Measurements from ENCODE around the gene CFAP77.

The CFAP77 gene

DNA sequence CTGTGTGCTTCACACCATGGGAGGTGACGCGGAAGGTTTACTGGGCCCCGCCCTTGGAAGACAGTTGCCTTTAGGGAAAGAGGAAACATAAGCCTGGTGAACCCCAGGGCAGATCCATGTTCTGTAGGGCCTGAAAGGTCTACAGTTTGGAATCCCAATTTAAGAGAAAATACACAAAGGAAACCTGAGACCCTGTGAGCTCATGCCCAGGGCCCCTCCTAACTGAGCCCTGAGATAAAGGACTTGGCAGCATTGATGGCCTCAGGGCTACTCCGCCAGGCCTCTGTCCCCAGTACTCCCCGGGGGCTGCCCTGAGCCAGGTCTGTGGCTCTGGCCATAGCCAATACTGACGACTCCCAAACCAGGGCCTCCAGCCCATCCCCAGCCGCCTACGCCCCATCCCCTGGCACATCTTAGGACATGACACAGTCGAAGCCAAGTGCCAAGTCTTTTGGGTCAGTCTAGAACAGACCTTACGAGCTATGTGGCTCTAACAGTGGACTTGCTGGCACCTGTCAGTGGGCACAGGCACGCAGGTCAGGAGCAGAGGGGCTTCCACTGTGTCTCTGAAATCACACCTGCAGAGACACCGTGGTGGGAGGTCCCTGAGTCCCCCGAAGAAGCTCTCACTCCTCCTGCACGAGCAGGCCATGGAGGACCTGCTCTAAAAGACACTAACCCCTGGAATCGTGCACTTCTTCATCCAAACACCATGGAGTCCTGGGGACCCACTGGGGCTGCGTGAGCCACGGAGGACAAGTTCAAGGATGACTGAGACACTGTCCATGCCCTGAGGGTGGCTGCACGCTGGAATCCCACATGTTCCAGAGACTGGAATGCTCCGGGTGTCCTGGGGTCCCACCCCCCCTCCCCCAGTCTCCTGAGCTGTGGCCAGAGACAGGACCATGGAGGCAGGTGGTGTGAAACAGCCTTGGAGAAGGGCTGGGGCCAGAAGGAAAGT, 132.1 kb downstream of the CFAP77 start:
- Histone ChIP-seq H3K9me3 (ENCODE audit: control extremely low read depth in 1 of 5, control insufficient read depth in 4 of 5, insufficient read depth in 2 of 5, low read depth in 1 of 5, low read length in 4 of 5) (no peaks in the 10 kb centered on the region), H3K27ac (ENCODE audit: insufficient read depth in 1 of 2, low read depth in 1 of 2, low read length in 2 of 2, poor library complexity in 1 of 2, severe bottlenecking in 2 of 2) (no peak overlapping the region), H3K4me3 (ENCODE audit: control insufficient read depth in 1 of 7, extremely low read depth in 1 of 7, insufficient read depth in 4 of 7, low read depth in 2 of 7, low read length in 6 of 7) (no peak overlapping the region), H3K36me3 (ENCODE audit: control insufficient read depth in 4 of 4, insufficient read depth in 4 of 4, low read length in 3 of 4) (no peaks in the 10 kb centered on the region), H3K4me1 (ENCODE audit: control extremely low read depth in 1 of 4, control insufficient read depth in 4 of 4, insufficient read depth in 4 of 4, low read length in 3 of 4) (peaks cover 0 to 10% (median 7%) of the 10 kb centered on the region in 4 experiments), H3K27me3 (replicated peaks in 2 of 5; ENCODE audit: control insufficient read depth in 4 of 5, insufficient read depth in 5 of 5, low read length in 4 of 5) (peaks cover 0 to 15% (median 0%) of the 10 kb centered on the region in 5 experiments)
- no peak for DNase-seq
- POLR2A ChIA-PET, result no interaction called here
- WGBS (ENCODE audit: insufficient coverage), result 97% methylated on average over 15 of the region's 19 CpGs
- CTCF ChIA-PET, result interaction anchor here (0.6 kb wide), 1 partner anchor 624 kb away, joined by 3 read pairs; no protein-coding TSS in a partner anchor

DNA sequence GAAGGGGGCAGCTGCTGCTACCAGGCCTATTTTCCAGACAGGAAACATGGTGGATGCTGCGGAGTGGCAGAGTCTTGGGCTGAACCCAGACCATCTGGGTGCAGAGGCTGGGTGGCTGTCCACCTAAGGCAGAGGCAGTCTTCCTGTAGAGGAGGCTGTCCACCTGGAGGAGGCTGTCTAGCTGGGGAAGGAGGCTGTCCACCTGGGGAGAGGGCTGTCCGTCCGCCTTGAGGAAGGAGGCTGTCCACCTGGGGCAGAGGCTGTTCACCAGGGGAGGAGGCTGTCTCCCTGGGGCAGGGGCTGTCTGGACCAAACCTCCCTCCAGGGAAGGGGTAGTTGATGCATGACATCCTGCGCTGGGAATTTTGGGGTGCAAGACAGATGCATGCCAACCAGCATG, 133.2 kb downstream of the CFAP77 start:
- no peaks in the 10 kb centered on the region for H3K9me3 ChIP-seq (ENCODE audit: control extremely low read depth in 1 of 5, control insufficient read depth in 4 of 5, insufficient read depth in 2 of 5, low read depth in 1 of 5, low read length in 4 of 5)
- DNase-seq, result no peak
- H3K4me1 ChIP-seq (ENCODE audit: control extremely low read depth in 1 of 4, control insufficient read depth in 4 of 4, insufficient read depth in 4 of 4, low read length in 3 of 4), result peaks cover 0 to 10% (median 7%) of the 10 kb centered on the region in 4 experiments
- H3K36me3 ChIP-seq (ENCODE audit: control insufficient read depth in 4 of 4, insufficient read depth in 4 of 4, low read length in 3 of 4), result no peaks in the 10 kb centered on the region
- CTCF ChIA-PET, result no interaction called here
- 100% methylated on average over 4 of the region's 4 CpGs for WGBS (ENCODE audit: insufficient coverage)
- H3K27me3 ChIP-seq (replicated peaks in 2 of 5; ENCODE audit: control insufficient read depth in 4 of 5, insufficient read depth in 5 of 5, low read length in 4 of 5), result peaks cover 0 to 15% (median 0%) of the 10 kb centered on the region in 5 experiments
- no peak overlapping the region for H3K27ac ChIP-seq (ENCODE audit: insufficient read depth in 1 of 2, low read depth in 1 of 2, low read length in 2 of 2, poor library complexity in 1 of 2, severe bottlenecking in 2 of 2)
- H3K4me3 ChIP-seq (ENCODE audit: control insufficient read depth in 1 of 7, extremely low read depth in 1 of 7, insufficient read depth in 4 of 7, low read depth in 2 of 7, low read length in 6 of 7), result no peak overlapping the region
- POLR2A ChIA-PET, result no interaction called here

DNA sequence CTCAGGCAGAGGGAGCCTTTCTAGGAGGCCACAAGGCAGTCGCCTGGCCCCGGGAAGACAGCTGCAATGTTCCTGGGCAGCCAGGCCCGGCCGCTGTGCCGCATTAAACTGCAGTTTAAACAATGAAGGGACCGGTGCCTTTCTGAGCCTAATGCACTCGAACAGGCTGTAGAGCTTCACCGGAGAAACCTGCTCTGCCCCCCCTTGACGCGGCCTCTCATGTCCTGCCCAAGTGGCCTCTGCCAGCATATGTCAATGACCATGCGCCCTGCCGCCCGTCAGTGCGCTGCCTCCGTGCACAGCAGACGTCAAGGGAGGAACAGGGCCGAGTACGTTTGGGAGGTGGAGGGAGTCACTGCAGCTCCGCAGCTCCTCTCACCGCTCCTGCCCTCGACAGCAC, 133.9 kb downstream of the CFAP77 start:
- Histone ChIP-seq H3K36me3 (ENCODE audit: control insufficient read depth in 4 of 4, insufficient read depth in 4 of 4, low read length in 3 of 4) (no peaks in the 10 kb centered on the region), H3K27ac (ENCODE audit: insufficient read depth in 1 of 2, low read depth in 1 of 2, low read length in 2 of 2, poor library complexity in 1 of 2, severe bottlenecking in 2 of 2) (no peak overlapping the region), H3K4me1 (ENCODE audit: control extremely low read depth in 1 of 4, control insufficient read depth in 4 of 4, insufficient read depth in 4 of 4, low read length in 3 of 4) (peaks cover 0 to 10% (median 7%) of the 10 kb centered on the region in 4 experiments), H3K27me3 (replicated peaks in 2 of 5; ENCODE audit: control insufficient read depth in 4 of 5, insufficient read depth in 5 of 5, low read length in 4 of 5) (peaks cover 0 to 15% (median 0%) of the 10 kb centered on the region in 5 experiments), H3K9me3 (ENCODE audit: control extremely low read depth in 1 of 5, control insufficient read depth in 4 of 5, insufficient read depth in 2 of 5, low read depth in 1 of 5, low read length in 4 of 5) (no peaks in the 10 kb centered on the region), H3K4me3 (ENCODE audit: control insufficient read depth in 1 of 7, extremely low read depth in 1 of 7, insufficient read depth in 4 of 7, low read depth in 2 of 7, low read length in 6 of 7) (no peak overlapping the region)
- POLR2A ChIA-PET, result no interaction called here
- CTCF ChIA-PET, result no interaction called here
- 84% methylated on average over 21 of the region's 21 CpGs for WGBS (ENCODE audit: insufficient coverage)
- DNase-seq, result no peak

DNA sequence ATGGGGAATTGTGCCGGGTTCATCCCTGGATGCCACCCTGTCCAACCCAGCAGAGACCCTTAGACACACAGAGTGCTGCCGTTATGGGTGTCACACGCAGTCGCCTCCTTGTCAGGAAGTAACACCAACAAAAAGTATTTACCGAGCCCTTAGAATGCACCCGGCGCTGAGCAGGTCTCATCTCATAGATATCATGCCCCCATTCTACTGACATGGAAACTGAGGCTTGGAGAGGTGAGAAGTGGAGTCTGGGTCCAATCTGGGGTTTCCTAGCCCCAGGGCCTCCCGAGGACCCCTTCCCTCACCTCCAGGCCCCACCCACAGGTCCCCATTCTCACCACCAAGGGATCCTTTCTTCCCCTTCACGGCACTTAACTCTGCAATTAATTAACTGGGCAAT, 135.6 kb downstream of the CFAP77 start:
- peaks cover 0 to 10% (median 7%) of the 10 kb centered on the region in 4 experiments for H3K4me1 ChIP-seq (ENCODE audit: control extremely low read depth in 1 of 4, control insufficient read depth in 4 of 4, insufficient read depth in 4 of 4, low read length in 3 of 4)
- no peak for DNase-seq
- H3K27me3 ChIP-seq (replicated peaks in 2 of 5; ENCODE audit: control insufficient read depth in 4 of 5, insufficient read depth in 5 of 5, low read length in 4 of 5), result peaks cover 0 to 15% (median 0%) of the 10 kb centered on the region in 5 experiments
- POLR2A ChIA-PET, result no interaction called here
- CTCF ChIA-PET, result interaction anchor here (1.7 kb wide), 1 partner anchor 60 kb away, joined by 4 read pairs; no protein-coding TSS in a partner anchor
- no peak overlapping the region for H3K4me3 ChIP-seq (ENCODE audit: control insufficient read depth in 1 of 7, extremely low read depth in 1 of 7, insufficient read depth in 4 of 7, low read depth in 2 of 7, low read length in 6 of 7)
- H3K27ac ChIP-seq (ENCODE audit: insufficient read depth in 1 of 2, low read depth in 1 of 2, low read length in 2 of 2, poor library complexity in 1 of 2, severe bottlenecking in 2 of 2), result no peak overlapping the region
- 68% methylated on average over 5 of the region's 9 CpGs for WGBS (ENCODE audit: insufficient coverage)
- H3K9me3 ChIP-seq (ENCODE audit: control extremely low read depth in 1 of 5, control insufficient read depth in 4 of 5, insufficient read depth in 2 of 5, low read depth in 1 of 5, low read length in 4 of 5), result no peaks in the 10 kb centered on the region
- no peaks in the 10 kb centered on the region for H3K36me3 ChIP-seq (ENCODE audit: control insufficient read depth in 4 of 4, insufficient read depth in 4 of 4, low read length in 3 of 4)

DNA sequence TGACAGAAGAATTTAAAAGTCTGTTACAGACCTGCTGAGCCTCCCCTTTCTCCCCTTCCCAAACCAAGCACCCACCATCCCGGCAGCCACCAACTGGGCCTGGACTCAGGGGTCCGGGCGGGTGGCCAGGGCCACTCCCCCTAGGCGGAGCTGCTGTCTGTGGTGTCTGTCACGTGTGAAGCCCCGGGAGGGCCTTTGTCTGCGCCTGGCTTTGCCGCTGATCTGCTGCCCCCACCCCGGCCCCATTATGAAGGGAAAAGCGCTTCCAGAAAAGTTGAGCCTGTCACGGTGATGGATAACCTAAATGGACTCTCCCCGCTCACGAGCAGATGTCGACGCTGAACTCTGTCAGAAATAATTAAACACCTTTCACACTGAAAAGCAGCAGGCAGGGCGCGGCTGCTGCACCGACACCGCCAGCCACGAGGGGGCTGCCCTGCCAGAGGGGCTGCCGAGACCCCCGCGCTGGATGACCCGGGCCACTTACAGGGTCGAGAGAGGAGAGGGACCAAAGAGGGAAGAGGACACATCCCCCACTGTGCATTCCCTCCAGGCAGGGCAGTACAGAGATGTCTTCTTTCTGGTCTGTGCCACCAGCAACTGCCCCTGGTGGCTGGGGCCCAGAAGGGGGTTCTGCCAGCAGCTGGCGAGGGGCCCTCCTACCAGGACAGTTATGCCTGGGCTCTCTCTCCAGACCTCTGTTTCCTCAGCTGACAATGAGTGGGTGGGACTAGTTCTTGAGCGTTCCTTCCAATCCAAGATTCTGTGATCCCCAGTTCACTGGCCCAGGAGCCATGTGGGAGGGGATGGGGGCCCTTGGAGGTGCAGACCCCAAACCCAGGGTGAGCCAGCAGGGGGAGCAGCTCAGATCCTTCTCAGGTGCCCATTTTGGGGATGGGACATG, 136.4 kb downstream of the CFAP77 start:
- ChIA-PET CTCF (interaction anchor here (0.7 to 2.1 kb wide), 8 partner anchors 10 to 61 kb away, joined by 3 to 8 read pairs (median 4); no protein-coding TSS in a partner anchor), POLR2A (no interaction called here)
- peak; percentile 23 to 53 (median 34) for DNase-seq
- Histone ChIP-seq H3K9me3 (ENCODE audit: control extremely low read depth in 1 of 5, control insufficient read depth in 4 of 5, insufficient read depth in 2 of 5, low read depth in 1 of 5, low read length in 4 of 5) (no peaks in the 10 kb centered on the region), H3K4me3 (ENCODE audit: control insufficient read depth in 1 of 7, extremely low read depth in 1 of 7, insufficient read depth in 4 of 7, low read depth in 2 of 7, low read length in 6 of 7) (peak overlapping the region; percentile 16 to 70 (median 45)), H3K27ac (ENCODE audit: insufficient read depth in 1 of 2, low read depth in 1 of 2, low read length in 2 of 2, poor library complexity in 1 of 2, severe bottlenecking in 2 of 2) (no peak overlapping the region), H3K4me1 (ENCODE audit: control extremely low read depth in 1 of 4, control insufficient read depth in 4 of 4, insufficient read depth in 4 of 4, low read length in 3 of 4) (peaks cover 0 to 10% (median 7%) of the 10 kb centered on the region in 4 experiments), H3K27me3 (replicated peaks in 2 of 5; ENCODE audit: control insufficient read depth in 4 of 5, insufficient read depth in 5 of 5, low read length in 4 of 5) (peaks cover 0 to 15% (median 3%) of the 10 kb centered on the region in 5 experiments), H3K36me3 (ENCODE audit: control insufficient read depth in 4 of 4, insufficient read depth in 4 of 4, low read length in 3 of 4) (no peaks in the 10 kb centered on the region)
- under 1% methylated on average over 20 of the region's 27 CpGs for WGBS (ENCODE audit: insufficient coverage)

DNA sequence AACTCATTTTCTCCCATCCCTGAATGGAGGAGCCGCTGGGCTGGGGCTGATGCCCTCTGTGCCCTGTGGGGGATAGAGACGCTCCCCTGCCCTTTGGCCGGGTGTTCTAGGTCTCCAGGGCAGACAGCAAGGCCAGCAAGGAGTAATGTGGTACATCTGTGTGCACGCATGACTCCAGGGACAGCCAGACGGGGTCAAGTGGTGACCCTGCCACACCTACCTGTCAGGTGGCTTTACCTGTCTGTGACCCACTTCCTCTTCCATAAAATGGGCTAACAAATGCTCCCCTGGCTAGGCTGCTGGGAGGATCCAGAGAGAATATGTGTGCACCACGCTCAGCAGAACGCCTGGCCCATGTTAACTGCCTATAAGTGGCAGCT, 137.0 kb downstream of the CFAP77 start:
- DNase-seq, result no peak
- POLR2A ChIA-PET, result no interaction called here
- no peaks in the 10 kb centered on the region for H3K36me3 ChIP-seq (ENCODE audit: control insufficient read depth in 4 of 4, insufficient read depth in 4 of 4, low read length in 3 of 4)
- CTCF ChIA-PET, result interaction anchor here (0.7 to 2.1 kb wide), 8 partner anchors 11 to 62 kb away, joined by 3 to 8 read pairs (median 4); no protein-coding TSS in a partner anchor
- H3K27me3 ChIP-seq (replicated peaks in 2 of 5; ENCODE audit: control insufficient read depth in 4 of 5, insufficient read depth in 5 of 5, low read length in 4 of 5), result peaks cover 0 to 15% (median 3%) of the 10 kb centered on the region in 5 experiments
- H3K4me1 ChIP-seq (ENCODE audit: control extremely low read depth in 1 of 4, control insufficient read depth in 4 of 4, insufficient read depth in 4 of 4, low read length in 3 of 4), result peaks cover 0 to 10% (median 7%) of the 10 kb centered on the region in 4 experiments
- H3K9me3 ChIP-seq (ENCODE audit: control extremely low read depth in 1 of 5, control insufficient read depth in 4 of 5, insufficient read depth in 2 of 5, low read depth in 1 of 5, low read length in 4 of 5), result no peaks in the 10 kb centered on the region
- 83% methylated on average over 3 of the region's 7 CpGs for WGBS (ENCODE audit: insufficient coverage)
- H3K27ac ChIP-seq (ENCODE audit: insufficient read depth in 1 of 2, low read depth in 1 of 2, low read length in 2 of 2, poor library complexity in 1 of 2, severe bottlenecking in 2 of 2), result no peak overlapping the region
- H3K4me3 ChIP-seq (ENCODE audit: control insufficient read depth in 1 of 7, extremely low read depth in 1 of 7, insufficient read depth in 4 of 7, low read depth in 2 of 7, low read length in 6 of 7), result no peak overlapping the region

Data from common myeloid progenitor, CD34-positive (primary cell).